GM11168 (cell line): Measurements from ENCODE around the gene CATSPERZ.

Source experiments
- in situ Hi-C: fragments of 300-500 bp; cut with MboI; formaldehyde crosslinking; loops from one replicate; pipeline ENCODE4 v1.12.0; 2022; ENCODE audit warnings: low sequenced_read_pairs; ENCODE audit not compliant: unreplicated experiment

The CATSPERZ gene

DNA sequence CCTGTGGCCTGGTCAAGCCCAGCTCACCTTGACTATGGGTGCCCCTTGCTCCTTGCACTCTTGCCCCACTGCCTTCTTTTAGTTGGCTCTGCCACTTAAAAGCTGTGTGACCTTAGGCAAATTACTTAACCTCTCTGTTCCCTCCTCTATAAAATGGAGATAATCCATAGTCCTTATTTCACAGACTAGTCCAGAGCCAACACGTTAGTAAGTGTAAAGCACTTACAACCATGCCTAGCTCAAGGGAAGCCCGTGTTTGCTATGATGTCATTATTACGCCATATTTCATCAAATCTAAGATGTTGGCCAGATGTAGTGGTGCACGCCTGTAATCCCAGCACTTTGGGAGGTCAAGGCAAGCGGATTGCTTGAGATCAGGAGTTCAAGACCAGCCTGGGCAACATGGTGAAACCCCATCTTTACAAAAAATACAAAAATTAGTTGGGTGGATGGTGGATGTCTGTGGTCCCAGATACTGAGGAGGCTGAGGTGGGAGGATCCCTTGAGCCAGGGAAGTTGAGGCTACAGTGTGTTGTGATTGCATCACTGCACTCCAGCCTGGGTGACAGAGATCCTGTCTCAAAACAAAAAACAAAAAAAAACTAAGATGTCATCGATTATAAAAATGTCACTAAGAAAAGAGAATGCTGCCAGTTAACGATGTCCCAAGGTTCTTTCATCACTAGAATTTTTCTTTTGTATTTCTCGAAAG lies 37.5 kb downstream of the CATSPERZ start:
- in situ Hi-C loops = no loop called here

DNA sequence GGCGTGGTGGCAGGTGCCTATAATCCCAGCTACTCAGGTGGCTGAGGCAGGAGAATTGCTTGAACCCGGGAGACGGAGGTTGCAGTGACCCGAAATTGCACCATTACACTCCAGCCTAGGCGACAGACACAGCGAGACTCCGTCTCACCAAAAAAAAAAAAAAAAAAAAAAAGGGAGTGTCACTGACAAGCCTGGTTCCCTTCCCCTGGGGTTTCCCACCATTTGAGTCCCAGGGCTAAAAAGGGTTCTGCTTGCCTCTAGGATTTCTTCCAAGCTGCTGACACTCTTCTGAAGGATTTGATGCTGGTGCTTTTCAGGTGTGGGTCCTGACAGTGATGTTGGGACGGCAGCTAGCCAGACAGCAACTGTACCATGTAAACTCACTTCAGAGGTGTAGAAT lies 38.6 kb downstream of the CATSPERZ start:
- in situ Hi-C loops = no loop called here

DNA sequence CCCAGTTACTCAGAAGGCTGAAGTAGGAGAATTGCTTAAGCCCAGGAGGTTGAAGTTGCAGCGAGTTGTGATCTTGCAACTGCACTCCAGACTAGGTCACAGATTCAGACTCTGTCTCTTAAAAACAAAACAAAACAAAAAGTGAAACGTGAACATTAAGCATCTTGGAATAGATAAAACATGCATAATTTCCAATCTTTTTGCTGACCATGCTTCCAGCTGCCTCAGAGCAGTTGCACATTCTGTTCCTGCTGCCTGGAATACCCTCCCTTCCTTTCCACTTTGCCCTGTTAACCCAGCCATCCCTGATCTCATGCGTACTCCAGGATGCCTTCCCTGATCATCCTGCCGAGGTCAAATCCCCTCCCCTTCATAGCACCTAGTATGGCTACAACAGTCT lies 39.1 kb downstream of the CATSPERZ start:
- in situ Hi-C loops = no loop called here

DNA sequence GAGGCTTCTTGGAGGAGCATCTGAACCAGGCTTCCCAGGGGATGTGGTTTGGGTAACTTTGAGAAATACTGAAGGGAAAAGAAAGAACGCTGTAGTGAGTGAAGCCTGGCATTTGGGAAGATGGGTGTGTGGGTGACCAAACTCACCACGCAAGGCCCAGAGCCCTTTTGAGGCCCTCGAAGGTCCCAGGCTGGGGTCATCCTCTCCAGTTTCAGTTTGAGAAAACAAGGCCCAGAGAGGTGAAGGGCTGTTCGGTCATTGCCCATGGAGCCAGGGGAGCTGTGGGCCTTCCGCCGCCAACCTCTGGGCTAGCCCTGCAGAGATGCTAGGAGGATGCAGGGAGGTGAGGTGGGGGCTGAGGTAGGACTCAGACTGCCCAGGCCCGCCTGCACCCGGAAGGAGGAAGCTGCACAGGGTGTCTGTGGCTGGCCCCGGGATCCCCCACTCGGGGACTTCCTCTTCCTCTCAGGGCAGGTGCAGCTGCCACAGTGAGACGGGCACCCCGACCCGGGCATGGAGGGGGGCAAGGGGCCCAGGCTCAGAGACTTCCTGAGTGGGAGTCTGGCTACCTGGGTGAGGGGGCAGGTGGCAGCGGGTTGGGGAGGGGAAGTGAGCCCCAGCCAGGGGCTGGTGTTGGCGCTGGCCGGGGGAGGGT lies 39.7 kb downstream of the CATSPERZ start, which contains the start of gene CCDC88B:
Gene CCDC88B, plus strand, starts transcription at position 451 of the 655 bp plus-strand sequence. Its CDS starts 63 bp downstream, at position 514.
- in situ Hi-C loops = no loop called here

DNA sequence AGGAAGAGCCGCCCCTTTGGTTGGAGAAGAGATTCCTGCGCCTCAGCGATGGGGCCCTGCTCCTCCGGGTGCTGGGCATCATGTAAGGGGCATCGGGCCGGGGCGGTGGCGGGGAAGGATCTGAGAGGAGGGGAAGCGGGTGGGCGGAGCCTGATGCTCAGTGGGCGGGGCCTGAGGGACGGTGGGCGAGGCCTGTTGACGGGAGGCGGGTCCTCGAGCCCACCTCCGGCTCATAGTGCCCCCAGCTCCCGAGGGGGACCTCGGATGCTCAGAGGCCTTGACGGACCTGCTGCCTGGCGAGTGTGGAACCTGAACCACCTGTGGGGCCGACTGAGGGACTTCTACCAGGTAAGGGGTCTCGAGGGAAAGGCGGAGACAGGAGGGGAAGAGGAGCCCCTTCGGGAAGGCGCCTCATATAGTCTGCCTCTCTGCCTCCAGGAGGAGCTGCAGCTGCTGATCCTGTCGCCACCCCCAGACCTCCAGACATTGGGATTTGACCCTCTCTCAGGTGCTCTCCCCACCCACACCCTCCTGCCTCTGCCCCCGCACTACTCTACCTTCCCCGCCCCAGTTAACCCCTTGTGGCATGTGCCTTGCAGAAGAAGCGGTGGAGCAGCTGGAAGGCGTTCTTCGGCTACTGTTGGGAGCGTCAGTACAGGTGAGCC lies 40.6 kb downstream of the CATSPERZ start:
- in situ Hi-C loops = no loop called here

DNA sequence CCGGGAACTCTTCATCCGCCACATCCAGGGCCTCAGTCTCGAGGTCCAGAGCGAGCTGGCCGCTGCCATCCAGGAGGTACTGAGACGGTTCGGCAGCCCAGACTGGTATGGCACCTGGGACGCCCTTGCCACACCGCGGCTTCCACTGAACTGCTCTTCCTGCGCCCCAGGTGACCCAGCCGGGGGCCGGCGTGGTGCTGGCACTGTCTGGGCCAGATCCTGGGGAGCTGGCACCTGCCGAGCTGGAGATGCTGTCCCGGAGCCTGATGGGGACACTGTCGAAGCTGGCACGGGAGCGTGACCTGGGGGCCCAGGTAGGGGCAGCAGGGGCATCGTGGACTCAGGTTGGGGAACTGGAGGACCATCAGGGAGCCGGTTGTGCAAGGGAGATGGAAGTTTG lies 41.3 kb downstream of the CATSPERZ start:
- in situ Hi-C loops = no loop called here

DNA sequence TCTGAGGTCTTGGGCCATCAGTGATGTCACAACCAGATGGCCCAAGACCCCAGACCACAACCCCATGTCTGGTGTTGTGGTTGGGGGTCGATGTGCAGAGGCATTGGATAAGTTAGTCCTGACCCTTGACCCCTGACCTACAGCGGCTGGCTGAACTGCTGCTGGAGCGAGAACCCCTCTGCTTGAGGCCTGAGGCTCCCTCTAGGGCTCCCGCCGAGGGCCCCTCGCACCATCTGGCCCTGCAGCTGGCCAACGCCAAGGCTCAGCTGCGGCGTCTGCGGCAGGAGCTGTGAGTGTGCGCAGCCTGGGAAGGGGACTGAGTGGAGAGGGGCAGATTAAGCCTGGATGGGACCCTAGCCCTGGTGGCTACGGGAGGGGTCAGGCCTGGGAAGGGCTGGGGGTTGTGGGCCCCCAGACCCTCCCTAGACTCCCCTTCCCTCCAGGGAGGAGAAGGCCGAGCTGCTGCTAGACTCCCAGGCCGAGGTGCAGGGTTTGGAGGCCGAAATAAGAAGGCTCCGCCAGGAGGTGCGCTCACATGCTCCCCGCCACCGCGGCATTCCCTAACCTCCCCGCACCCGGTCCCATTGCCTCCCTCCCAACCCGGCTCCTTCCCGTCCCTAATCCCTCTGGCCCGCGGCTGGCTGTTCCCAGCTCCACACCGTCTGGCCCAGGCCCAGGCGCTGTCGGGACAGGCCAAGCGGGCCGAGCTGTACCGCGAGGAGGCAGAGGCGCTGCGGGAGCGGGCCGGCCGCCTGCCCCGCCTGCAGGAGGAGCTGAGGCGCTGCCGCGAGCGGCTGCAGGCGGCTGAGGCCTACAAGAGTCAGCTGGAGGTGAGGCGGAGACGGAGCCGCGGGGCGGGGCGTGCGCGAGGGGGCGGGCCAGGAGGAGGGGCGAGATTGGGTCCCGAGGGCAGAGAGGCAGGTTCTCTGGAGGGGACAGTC lies 42.0 kb downstream of the CATSPERZ start:
- in situ Hi-C loops = no loop called here

DNA sequence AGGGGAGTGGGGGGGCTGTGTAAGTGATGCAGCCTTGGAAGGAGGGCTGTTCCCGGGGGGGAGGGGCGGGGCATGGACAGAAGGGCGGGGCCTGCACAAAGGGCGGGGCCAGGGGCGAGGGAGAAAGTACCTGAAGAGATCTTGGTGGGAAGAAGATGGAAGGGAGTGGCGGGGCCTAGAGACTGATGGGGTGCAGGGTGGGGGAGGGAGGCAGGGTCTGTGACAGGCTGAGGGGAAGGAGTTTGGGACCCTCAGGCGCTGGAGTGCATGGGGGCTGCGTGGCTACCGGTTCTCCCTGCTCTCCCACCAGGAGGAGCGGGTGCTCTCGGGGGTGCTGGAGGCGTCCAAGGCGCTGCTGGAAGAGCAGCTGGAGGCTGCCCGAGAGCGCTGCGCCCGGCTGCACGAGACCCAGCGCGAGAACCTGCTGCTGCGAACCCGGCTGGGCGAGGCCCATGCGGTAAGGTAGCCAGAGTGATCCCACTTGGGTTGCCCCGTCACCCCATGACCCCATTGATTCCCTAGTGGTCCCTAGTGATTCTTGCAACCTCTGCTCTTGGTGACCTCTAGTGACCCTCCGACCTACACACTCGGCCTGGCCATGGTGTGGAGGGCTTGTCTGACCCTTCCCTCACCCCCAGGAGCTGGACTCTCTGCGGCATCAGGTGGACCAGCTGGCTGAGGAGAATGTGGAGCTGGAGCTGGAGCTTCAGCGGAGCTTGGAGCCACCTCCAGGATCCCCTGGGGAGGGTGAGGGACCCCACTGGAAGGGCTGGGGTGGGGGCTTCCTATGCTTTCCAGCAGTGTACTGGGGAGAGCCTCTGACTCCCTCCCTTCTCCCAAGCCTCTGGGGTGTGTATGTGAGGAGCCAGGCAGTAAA lies 42.9 kb downstream of the CATSPERZ start:
- in situ Hi-C loops = no loop called here

- in situ Hi-C loops = no loop called here
Measured at GRCh38 chr11:64343767-64344559, 43.8 kb downstream of the CATSPERZ start.

GRCh38 chr11:64344787-64345186 lies 44.6 kb downstream of the CATSPERZ start:
- in situ Hi-C loops = no loop called here

DNA sequence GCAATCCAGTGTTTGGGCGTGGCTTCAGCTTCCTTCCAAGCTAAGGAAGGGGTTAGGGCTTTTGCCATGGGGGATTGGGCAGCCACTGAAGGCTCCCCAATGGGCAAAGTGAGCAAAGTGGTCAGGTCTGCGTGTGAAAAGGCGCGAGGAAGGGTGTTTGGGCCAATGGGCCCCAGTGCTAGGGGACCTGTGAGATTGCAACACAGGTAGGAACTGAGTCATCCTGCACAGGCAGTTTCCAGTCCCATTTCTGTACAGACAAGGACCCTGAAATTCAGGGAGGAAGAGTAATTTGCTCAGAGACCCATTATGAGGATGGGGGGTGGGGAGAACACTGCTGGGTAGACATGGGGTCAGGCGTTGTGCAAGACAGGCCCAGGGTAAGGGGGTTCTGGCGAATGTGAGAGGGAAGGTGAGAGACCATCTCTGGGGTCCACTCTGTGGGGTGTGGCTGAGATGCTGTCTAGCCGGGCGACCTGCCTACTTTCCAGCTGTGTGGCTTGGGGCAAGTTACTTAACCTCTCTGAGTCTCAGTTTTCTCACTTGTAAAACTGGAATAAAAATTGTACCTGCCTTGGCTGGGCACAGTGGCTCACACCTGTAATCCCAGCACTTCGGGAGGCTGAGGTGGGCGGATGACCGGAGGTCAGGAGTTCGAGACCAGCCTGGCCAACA lies 47.2 kb downstream of the CATSPERZ start:
- in situ Hi-C loops = no loop called here

DNA sequence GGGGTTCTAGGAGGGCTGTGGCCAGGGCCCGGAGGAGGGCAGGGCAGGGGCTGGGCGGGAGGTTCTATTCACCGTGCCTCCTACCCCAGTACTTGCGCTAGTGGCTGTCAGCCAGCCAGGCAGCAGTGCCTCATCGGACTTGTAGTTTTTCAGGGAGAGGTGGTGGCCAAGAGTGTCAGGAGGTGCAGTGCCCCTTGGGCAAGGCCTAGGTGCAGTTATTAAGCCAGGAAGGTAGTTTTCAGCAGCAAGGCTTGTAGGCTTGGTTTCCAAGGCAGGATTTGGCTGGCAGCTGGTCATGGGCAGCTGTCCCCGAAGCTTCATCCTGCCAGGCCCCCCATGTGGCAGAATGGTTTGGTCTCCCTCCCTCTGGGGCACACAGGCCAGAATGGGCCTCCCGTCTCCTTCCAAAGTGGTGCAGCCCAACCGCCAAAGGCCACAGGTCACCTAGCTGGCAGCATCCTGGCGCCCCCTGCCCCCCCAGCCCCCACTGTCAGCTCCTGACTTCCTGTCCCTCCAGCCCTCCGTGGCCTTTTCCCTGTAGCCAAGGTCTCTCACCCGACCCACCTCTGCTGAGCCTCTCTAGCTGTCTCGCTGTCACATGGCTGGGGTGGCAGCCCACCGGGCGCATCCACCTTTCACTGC lies 48.3 kb downstream of the CATSPERZ start:
- in situ Hi-C loops = no loop called here

- in situ Hi-C loops = no loop called here
Measured at GRCh38 chr11:64349025-64349387, 48.8 kb downstream of the CATSPERZ start.

DNA sequence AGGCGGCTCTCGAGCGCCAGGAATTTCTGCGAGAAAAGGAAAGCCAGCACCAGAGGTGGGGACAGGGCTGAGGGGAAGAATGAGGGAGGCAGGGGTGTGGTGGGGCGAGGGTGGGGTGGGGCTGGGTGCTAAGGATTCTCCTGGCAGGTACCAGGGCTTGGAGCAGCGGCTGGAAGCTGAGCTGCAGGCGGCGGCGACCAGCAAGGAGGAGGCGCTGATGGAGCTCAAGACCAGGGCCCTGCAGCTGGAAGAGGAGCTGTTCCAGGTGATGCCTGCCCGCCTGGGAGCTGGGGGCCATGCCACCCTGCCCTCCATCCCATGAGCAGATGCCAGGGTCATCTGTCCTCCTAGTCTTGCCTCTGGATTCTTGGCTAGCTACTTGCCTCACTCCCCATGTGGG lies 49.2 kb downstream of the CATSPERZ start:
- in situ Hi-C loops = no loop called here

DNA sequence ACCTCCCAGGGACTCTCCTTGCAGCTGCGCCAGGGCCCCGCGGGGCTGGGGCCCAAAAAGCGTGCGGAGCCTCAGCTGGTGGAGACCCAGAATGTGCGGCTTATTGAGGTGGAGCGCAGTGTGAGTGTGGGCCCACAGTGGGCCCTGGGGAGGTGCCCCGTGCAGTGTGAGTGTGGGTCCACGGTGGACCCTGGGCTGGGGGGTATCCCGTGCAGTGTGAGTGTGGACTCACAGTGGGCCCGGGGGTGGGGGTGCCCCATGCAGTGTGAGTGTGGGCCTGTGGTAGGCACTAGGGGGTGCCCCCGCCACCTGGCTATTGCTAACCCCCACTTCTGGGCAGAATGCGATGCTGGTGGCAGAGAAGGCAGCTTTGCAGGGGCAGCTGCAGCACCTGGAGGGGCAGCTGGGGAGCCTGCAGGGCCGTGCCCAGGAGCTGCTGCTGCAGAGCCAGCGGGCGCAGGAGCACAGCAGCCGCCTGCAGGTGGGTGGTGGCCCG lies 51.0 kb downstream of the CATSPERZ start:
- in situ Hi-C loops = no loop called here

- in situ Hi-C loops = no loop called here
Measured at GRCh38 chr11:64352099-64352994, 52.2 kb downstream of the CATSPERZ start.
